Activated T-helper 1 cell treated with anti-CD3 and anti-CD28 coated beads, Interleukin-12 subunit alpha, Interleukin-12 subunit beta, Interleukin-2, Interleukin-4 antibody, amounts not matched to agents 30 ng/mL and 10 ng/mL and 1 ng/mL, durations not matched to agents 14 hours and 24 hours and 36 hours (primary cell): ENCODE data around the gene FBXO2. TPM values are rescaled to one million over a fixed set of nuclear protein-coding genes. Genes with fewer than 3 reads are reported as not detected.
A peak's percentile ranks its signal among the peaks of the same experiment; 100 is the strongest.

Source experiments
- DNase-seq: peaks from one replicate; pipeline ENCODE4 v3.0.0; 2021; ENCODE audit warnings: low spot score
- H3K27ac Mint-ChIP-seq: one replicate; pipeline ENCODE4 v1.8.0; 2021; ENCODE audit warnings: mild to moderate bottlenecking, mixed read lengths
- H3K27me3 Mint-ChIP-seq: one replicate; pipeline ENCODE4 v1.8.0; 2022; ENCODE audit warnings: mild to moderate bottlenecking, moderate library complexity, mixed read lengths; ENCODE audit not compliant: insufficient read depth
- H3K36me3 Mint-ChIP-seq: one replicate; pipeline ENCODE4 v1.8.0; 2021; ENCODE audit warnings: low read depth, mixed read lengths
- H3K4me1 Mint-ChIP-seq: one replicate; pipeline ENCODE4 v1.8.0; 2021; ENCODE audit warnings: low read depth, mixed read lengths
- H3K4me3 Mint-ChIP-seq: one replicate; pipeline ENCODE4 v1.8.0; 2021; ENCODE audit warnings: mild to moderate bottlenecking, moderate library complexity, mixed read lengths
- H3K9me3 Mint-ChIP-seq: one replicate; pipeline ENCODE4 v1.8.0; 2021; ENCODE audit warnings: mixed read lengths
- intact Hi-C: fragments of 100-400 bp; cut with micrococcal nuclease; formaldehyde crosslinking; loops from one replicate; pipeline ENCODE4 v1.15.1; 2024
- total RNA-seq: library from RNA; stranded (reverse); gene quantifications from 2 replicates; pipeline ENCODE4 v1.2.3, GENCODE V29; 2022

Gene FBXO2
- total RNA-seq, 1 donor from 2014 or later: 0.60 TPM

- no peaks in the 10 kb centered on the region for H3K9me3 Mint-ChIP-seq
- DNase-seq: no peak
These were observed 3.4 kb upstream of the FBXO2 start for GRCh38 chr1:11657654-11658053.

GRCh38 chr1:11654939-11655808, 945 bp upstream of the FBXO2 start:
- Mint-ChIP-seq H3K4me1 (peaks cover 17% of the 10 kb centered on the region), H3K27me3 (peaks cover 14% of the 10 kb centered on the region), H3K27ac (no peak overlapping the region), H3K36me3 (peaks cover 8% of the 10 kb centered on the region), H3K9me3 (no peaks in the 10 kb centered on the region), H3K4me3 (peak overlapping the region; percentile 77)
- no peak for DNase-seq
- intact Hi-C loops: loop anchor here (1.0 to 5.0 kb wide), 5 partner anchors 9 to 252 kb away; partner anchors contain the start of genes AGTRAP, CLCN6, FBXO6 and MAD2L2

More at GRCh38 chr1:11657654-11658053, 3.4 kb upstream of the FBXO2 start:
- intact Hi-C loops: no loop called here
- Mint-ChIP-seq H3K36me3 (peaks cover 11% of the 10 kb centered on the region), H3K27me3 (no peaks in the 10 kb centered on the region), H3K27ac (no peak overlapping the region), H3K4me3 (no peak overlapping the region), H3K4me1 (peaks cover 9% of the 10 kb centered on the region)

GRCh38 chr1:11653861-11654136, 430 bp downstream of the FBXO2 start:
- Mint-ChIP-seq H3K36me3 (peaks cover 3% of the 10 kb centered on the region), H3K27ac (no peak overlapping the region), H3K4me3 (peak overlapping the region; percentile 53), H3K27me3 (peaks cover 17% of the 10 kb centered on the region), H3K9me3 (no peaks in the 10 kb centered on the region), H3K4me1 (peaks cover 23% of the 10 kb centered on the region)
- DNase-seq: no peak
- intact Hi-C loops: loop anchor here (1.0 to 5.0 kb wide), 5 partner anchors 11 to 254 kb away; partner anchors contain the start of genes AGTRAP, CLCN6, FBXO6 and MAD2L2

- Mint-ChIP-seq H3K27ac (no peak overlapping the region), H3K36me3 (peaks cover 2% of the 10 kb centered on the region), H3K4me3 (peak overlapping the region; percentile 53), H3K4me1 (peaks cover 23% of the 10 kb centered on the region), H3K9me3 (no peaks in the 10 kb centered on the region), H3K27me3 (peaks cover 17% of the 10 kb centered on the region)
- no peak for DNase-seq
- intact Hi-C loops: loop anchor here (5.0 kb wide), 2 partner anchors 154 to 254 kb away; partner anchors contain the start of genes CLCN6 and MTHFR
These were observed 948 bp downstream of the FBXO2 start for GRCh38 chr1:11653101-11653860.

GRCh38 chr1:11652203-11652780, 1.9 kb downstream of the FBXO2 start:
- no peaks in the 10 kb centered on the region for H3K9me3 Mint-ChIP-seq
- H3K36me3 Mint-ChIP-seq: peaks cover 2% of the 10 kb centered on the region
- H3K27ac Mint-ChIP-seq: no peak overlapping the region
- peaks cover 23% of the 10 kb centered on the region for H3K4me1 Mint-ChIP-seq
- peaks cover 17% of the 10 kb centered on the region for H3K27me3 Mint-ChIP-seq
- DNase-seq: no peak
- H3K4me3 Mint-ChIP-seq: peak overlapping the region; percentile 45
- intact Hi-C loops: loop anchor here (5.0 kb wide), 2 partner anchors 155 to 255 kb away; partner anchors contain the start of genes CLCN6 and MTHFR

GRCh38 chr1:11651017-11651416, 3.2 kb downstream of the FBXO2 start:
- Mint-ChIP-seq H3K9me3 (no peaks in the 10 kb centered on the region), H3K36me3 (no peaks in the 10 kb centered on the region), H3K27me3 (peaks cover 17% of the 10 kb centered on the region), H3K27ac (no peak overlapping the region), H3K4me1 (peaks cover 23% of the 10 kb centered on the region), H3K4me3 (peak overlapping the region; percentile 72)
- DNase-seq: no peak
- intact Hi-C loops: loop anchor here (5.0 kb wide), 2 partner anchors 156 to 256 kb away; partner anchors contain the start of genes CLCN6 and MTHFR

- intact Hi-C loops: loop anchor here (1.0 to 5.0 kb wide), 4 partner anchors 31 to 257 kb away; partner anchors contain the start of genes CLCN6, MAD2L2 and MTHFR
- Mint-ChIP-seq H3K27ac (no peak overlapping the region), H3K36me3 (no peaks in the 10 kb centered on the region), H3K4me1 (peaks cover 17% of the 10 kb centered on the region), H3K27me3 (peaks cover 17% of the 10 kb centered on the region), H3K4me3 (peak overlapping the region; percentile 72), H3K9me3 (no peaks in the 10 kb centered on the region)
- peak; percentile 69 for DNase-seq
These were observed 3.8 kb downstream of the FBXO2 start for GRCh38 chr1:11650331-11650991.

- Mint-ChIP-seq H3K36me3 (no peaks in the 10 kb centered on the region), H3K27ac (no peak overlapping the region), H3K9me3 (no peaks in the 10 kb centered on the region), H3K4me1 (peaks cover 15% of the 10 kb centered on the region), H3K27me3 (peaks cover 17% of the 10 kb centered on the region), H3K4me3 (no peak overlapping the region)
- no peak for DNase-seq
- intact Hi-C loops: loop anchor here (1.0 to 5.0 kb wide), 4 partner anchors 32 to 258 kb away; partner anchors contain the start of genes CLCN6, MAD2L2 and MTHFR
These were observed 4.5 kb downstream of the FBXO2 start for GRCh38 chr1:11649624-11650330.

- Mint-ChIP-seq H3K4me1 (peaks cover 15% of the 10 kb centered on the region), H3K36me3 (no peaks in the 10 kb centered on the region), H3K27ac (no peak overlapping the region), H3K4me3 (no peak overlapping the region), H3K27me3 (peaks cover 17% of the 10 kb centered on the region), H3K9me3 (no peaks in the 10 kb centered on the region)
- intact Hi-C loops: no loop called here
- no peak for DNase-seq
These were observed 5.0 kb downstream of the FBXO2 start for GRCh38 chr1:11649237-11649623.

GRCh38 chr1:11648732-11649158, 5.5 kb downstream of the FBXO2 start:
- Mint-ChIP-seq H3K36me3 (no peaks in the 10 kb centered on the region), H3K27me3 (peaks cover 17% of the 10 kb centered on the region), H3K4me1 (peaks cover 15% of the 10 kb centered on the region), H3K27ac (no peak overlapping the region), H3K4me3 (no peak overlapping the region), H3K9me3 (no peaks in the 10 kb centered on the region)
- intact Hi-C loops: no loop called here
- DNase-seq: peak; percentile 33

GRCh38 chr1:11648039-11648438, 6.2 kb downstream of the FBXO2 start:
- intact Hi-C loops: no loop called here
- no peak overlapping the region for H3K27ac Mint-ChIP-seq

GRCh38 chr1:11647333-11647732, 6.9 kb downstream of the FBXO2 start:
- no peak for DNase-seq
- H3K4me3 Mint-ChIP-seq: no peak overlapping the region
- intact Hi-C loops: no loop called here
- H3K27ac Mint-ChIP-seq: no peak overlapping the region
- no peaks in the 10 kb centered on the region for H3K9me3 Mint-ChIP-seq
- H3K36me3 Mint-ChIP-seq: no peaks in the 10 kb centered on the region
- peaks cover 15% of the 10 kb centered on the region for H3K4me1 Mint-ChIP-seq
- peaks cover 17% of the 10 kb centered on the region for H3K27me3 Mint-ChIP-seq

More at GRCh38 chr1:11648039-11648438, 6.2 kb downstream of the FBXO2 start:
- Mint-ChIP-seq H3K36me3 (no peaks in the 10 kb centered on the region), H3K27me3 (peaks cover 17% of the 10 kb centered on the region), H3K4me1 (peaks cover 15% of the 10 kb centered on the region), H3K9me3 (no peaks in the 10 kb centered on the region), H3K4me3 (no peak overlapping the region)
- DNase-seq: no peak
